IMR-90 (cell line): Measurements from ENCODE around the gene NOMO2. TPM values are rescaled to one million over a fixed set of nuclear protein-coding genes. Genes with fewer than 3 reads are reported as not detected.
"Not testable (repeated sequence)": the region's sequence is repeated elsewhere in the genome, so short reads cannot be mapped to it uniquely, and the experiment has no call there.

Experiments used
- ATAC-seq: fragments of 200-7000 bp; cut with Tn5 transposase; 2 replicates; pipeline ENCODE4 v1.9.1; 2020; ENCODE audit warnings: low read depth, mild to moderate bottlenecking, moderate library complexity
- BruUV-seq: library from RNA; stranded (reverse); fragments of 400-500 nt; replicated peaks from 2 replicates; lab custom pipeline; 2021; lab: Mats Ljungman, UMichigan
- CTCF ChIA-PET: fragments of 300-600 bp; formaldehyde crosslinking; extraction: SDS; loops from one replicate; lab custom pipeline; 2021; ENCODE audit warnings: antibody characterized with exemption; lab: Yijun Ruan, JAX
- POLR2A ChIA-PET: fragments of 300-600 bp; sonication (Branson Sonifier 250); formaldehyde crosslinking; loops from one replicate; lab custom pipeline; 2022; ENCODE audit warnings: antibody characterized with exemption; ENCODE audit not compliant: unreplicated experiment; lab: Charles Lee
- DNase-seq: peaks from one replicate; pipeline ENCODE4 v3.0.0; 2013
- H2AFZ ChIP-seq: replicated peaks from 2 replicates; pipeline ENCODE3; 2013; ENCODE audit warnings: low read length, mild to moderate bottlenecking; ENCODE audit not compliant: poor library complexity
- H2AK5ac ChIP-seq: 2 replicates; pipeline ENCODE4 v1.6.1; 2013; ENCODE audit warnings: low read depth, low read length, inconsistent platforms
- H2AK9ac ChIP-seq: replicated peaks from 2 replicates; pipeline ENCODE3; 2013; ENCODE audit warnings: mild to moderate bottlenecking, low read depth, low read length, moderate library complexity; ENCODE audit not compliant: poor library complexity
- H2BK120ac ChIP-seq: 2 replicates; pipeline ENCODE4 v1.6.1; 2013; ENCODE audit warnings: low read depth, low read length, inconsistent platforms
- H2BK15ac ChIP-seq: 3 replicates; pipeline ENCODE4 v1.6.1; 2013; ENCODE audit warnings: low read depth, low read length, inconsistent platforms
- H2BK20ac ChIP-seq: 2 replicates; pipeline ENCODE4 v1.6.1; 2013; ENCODE audit warnings: low read depth, mild to moderate bottlenecking, inconsistent platforms, low read length, moderate library complexity
- H2BK5ac ChIP-seq: 2 replicates; pipeline ENCODE4 v1.6.1; 2013; ENCODE audit warnings: mild to moderate bottlenecking, low read depth, low read length, inconsistent platforms; ENCODE audit not compliant: poor library complexity, severe bottlenecking
- H3K14ac ChIP-seq: replicated peaks from 2 replicates; pipeline ENCODE4 v1.6.1; 2013; ENCODE audit warnings: low read depth, low read length, inconsistent platforms
- H3K18ac ChIP-seq: 2 replicates; pipeline ENCODE4 v1.6.1; 2013; ENCODE audit warnings: low read depth, low read length, control low read depth
- H3K23ac ChIP-seq: 2 replicates; pipeline ENCODE4 v1.6.1; 2013; ENCODE audit warnings: low read depth, low read length, inconsistent platforms
- H3K27ac ChIP-seq: 2 replicates; pipeline ENCODE4 v1.5.1; 2013; ENCODE audit warnings: mild to moderate bottlenecking, control low read depth, low read length; ENCODE audit not compliant: insufficient read depth
- H3K27me3 ChIP-seq: 2 replicates; pipeline ENCODE4 v1.6.1; 2013; ENCODE audit warnings: low read length; ENCODE audit not compliant: control insufficient read depth, insufficient read depth
- H3K36me3 ChIP-seq: 2 replicates; pipeline ENCODE4 v1.6.1; 2013; ENCODE audit warnings: low read length, mixed read lengths; ENCODE audit not compliant: control insufficient read depth, insufficient read depth
- H3K4ac ChIP-seq: 2 replicates; pipeline ENCODE4 v1.6.1; 2013; ENCODE audit warnings: low read depth, low read length, inconsistent platforms
- H3K4me1 ChIP-seq: 2 replicates; pipeline ENCODE4 v1.6.1; 2013; ENCODE audit warnings: low read length, mixed read lengths; ENCODE audit not compliant: control insufficient read depth, insufficient read depth
- H3K4me2 ChIP-seq: 2 replicates; pipeline ENCODE4 v1.6.1; 2013; ENCODE audit warnings: low read depth, mild to moderate bottlenecking, control low read depth, low read length, moderate library complexity
- H3K4me3 ChIP-seq: 2 replicates; pipeline ENCODE4 v1.5.1; 2013; ENCODE audit warnings: low read depth, mild to moderate bottlenecking, control low read depth, low read length, moderate library complexity; ENCODE audit not compliant: insufficient read depth
- H3K56ac ChIP-seq: 2 replicates; pipeline ENCODE4 v1.6.1; 2013; ENCODE audit warnings: low read length, inconsistent platforms; ENCODE audit not compliant: insufficient read depth; ENCODE audit errors: extremely low read depth
- H3K79me1 ChIP-seq, 2 experiments: 2 replicates each; pipeline ENCODE4 v1.6.1; 2013; ENCODE audit warnings: low read length in 2 of 2, inconsistent platforms in 1 of 2, low read depth in 1 of 2
- H3K9ac ChIP-seq: 2 replicates; pipeline ENCODE4 v1.6.1; 2013; ENCODE audit warnings: low read depth, low read length, control low read depth
- H3K9me1 ChIP-seq: 2 replicates; pipeline ENCODE4 v1.6.1; 2013; ENCODE audit warnings: low read length, inconsistent platforms; ENCODE audit not compliant: insufficient read depth
- H3K9me3 ChIP-seq: 2 replicates; pipeline ENCODE4 v1.6.1; 2013; ENCODE audit warnings: low read length; ENCODE audit not compliant: control insufficient read depth, insufficient read depth
- H4K20me1 ChIP-seq: 2 replicates; pipeline ENCODE4 v1.6.1; 2013; ENCODE audit warnings: low read length, inconsistent platforms; ENCODE audit not compliant: insufficient read depth
- H4K5ac ChIP-seq: 2 replicates; pipeline ENCODE4 v1.6.1; 2013; ENCODE audit warnings: mild to moderate bottlenecking, low read depth, low read length, control low read depth
- H4K8ac ChIP-seq, 2 experiments: 2 replicates each; pipeline ENCODE4 v1.6.1; 2013; ENCODE audit warnings: low read depth in 2 of 2, low read length in 2 of 2, control low read depth in 1 of 2, inconsistent platforms in 1 of 2
- H4K91ac ChIP-seq: 2 replicates; pipeline ENCODE4 v1.6.1; 2013; ENCODE audit warnings: low read depth, low read length, inconsistent platforms; ENCODE audit not compliant: insufficient read depth
- WGBS, 2 experiments: methylation state at CpG; one replicate each; pipeline versions ENCODE4 v1.1.5 to v1.1.7; 2013; ENCODE audit warnings: missing lambda C conversion rate in 2 of 2; ENCODE audit not compliant: insufficient read length in 1 of 2; ENCODE audit errors: extremely low coverage in 2 of 2; 5-methylcytosine and 5-hydroxymethylcytosine counted together
- dilution Hi-C: fragments of 300-500 bp; cut with HindIII; formaldehyde crosslinking; loops from one replicate; pipeline ENCODE4 v1.14.3; 2018; ENCODE audit warnings: low sequenced_read_pairs; ENCODE audit not compliant: unreplicated experiment
- in situ Hi-C: fragments of 300-500 bp; cut with MboI; formaldehyde crosslinking; loops from 3 replicates; pipeline ENCODE4 v1.14.3; 2019; ENCODE audit warnings: low sequenced_read_pairs, inconsistent platforms, mixed read lengths
- intact Hi-C: fragments of 100-400 bp; cut with micrococcal nuclease; formaldehyde crosslinking; loops from 2 replicates; pipeline ENCODE4 v1.10.0; 2022
- polyA plus RNA-seq, 3 experiments: library from polyadenylated mRNA; depleted of rRNA; stranded (reverse); fragments of >200 nt; gene quantifications; 2 replicates each; pipeline ENCODE4 v1.2.3, GENCODE V29; 2012; ENCODE audit warnings: low replicate concordance in 1 of 3
- total RNA-seq: library from RNA; depleted of rRNA; stranded (reverse); fragments of >200 nt; gene quantifications from 2 replicates; pipeline ENCODE4 v1.2.3, GENCODE V29; 2012

The NOMO2 gene
- total and polyA plus RNA-seq, 2 of the 4 experiments (the other 2 are of a cell fraction) = 103 to 184 TPM

GRCh38 chr16:18608271-18608670, 46.4 kb upstream of the NOMO2 start:
- intact Hi-C loops, H3K23ac ChIP-seq, dilution Hi-C loops, H2BK20ac ChIP-seq, DNase-seq, H3K4ac ChIP-seq, H4K8ac ChIP-seq, H2AK5ac ChIP-seq, H2AFZ ChIP-seq, in situ Hi-C loops, H3K56ac ChIP-seq, H2BK15ac ChIP-seq, H3K14ac ChIP-seq, H3K79me1 ChIP-seq, H4K20me1 ChIP-seq, ATAC-seq, H4K5ac ChIP-seq, H2AK9ac ChIP-seq, H3K27me3 ChIP-seq, H3K9me1 ChIP-seq, BruUV-seq, CTCF ChIA-PET, H3K9me3 ChIP-seq, H2BK120ac ChIP-seq, H4K91ac ChIP-seq, H3K9ac ChIP-seq, H3K4me1 ChIP-seq, H3K18ac ChIP-seq, POLR2A ChIA-PET, H3K4me3 ChIP-seq, H3K27ac ChIP-seq, H2BK5ac ChIP-seq, H3K4me2 ChIP-seq, H3K36me3 ChIP-seq: not testable (repeated sequence)
- WGBS, 2 experiments = no CpG with 5 or more reads among the region's 6 CpGs

GRCh38 chr16:18603572-18604246, 41.8 kb upstream of the NOMO2 start:
- intact Hi-C loops, H4K20me1 ChIP-seq, H3K4me2 ChIP-seq, H3K23ac ChIP-seq, H3K14ac ChIP-seq, CTCF ChIA-PET, H3K79me1 ChIP-seq, H3K4me3 ChIP-seq, H3K27me3 ChIP-seq, ATAC-seq, H2AK5ac ChIP-seq, H3K9ac ChIP-seq, H2AK9ac ChIP-seq, H4K91ac ChIP-seq, POLR2A ChIA-PET, H3K27ac ChIP-seq, H3K56ac ChIP-seq, dilution Hi-C loops, H3K4me1 ChIP-seq, H2BK15ac ChIP-seq, BruUV-seq, DNase-seq, in situ Hi-C loops, H3K18ac ChIP-seq, H2BK5ac ChIP-seq, H3K9me1 ChIP-seq, H4K8ac ChIP-seq, H2AFZ ChIP-seq, H4K5ac ChIP-seq, H3K36me3 ChIP-seq, H2BK120ac ChIP-seq, H3K4ac ChIP-seq, H2BK20ac ChIP-seq, H3K9me3 ChIP-seq: not testable (repeated sequence)
- WGBS, 2 experiments = no CpG with 5 or more reads among the region's 4 CpGs
